ENCODE results near the gene ZCWPW1. TPM values are rescaled to one million over a fixed set of nuclear protein-coding genes. Genes with fewer than 3 reads are reported as not detected.

Gene ZCWPW1
- total and polyA plus RNA-seq, 10 of the 15 experiments (the other 5 are each of a cell fraction or from before 2014, with no cell fraction given) = 1.3 to 4.4 (median 3.7) TPM

DNA sequence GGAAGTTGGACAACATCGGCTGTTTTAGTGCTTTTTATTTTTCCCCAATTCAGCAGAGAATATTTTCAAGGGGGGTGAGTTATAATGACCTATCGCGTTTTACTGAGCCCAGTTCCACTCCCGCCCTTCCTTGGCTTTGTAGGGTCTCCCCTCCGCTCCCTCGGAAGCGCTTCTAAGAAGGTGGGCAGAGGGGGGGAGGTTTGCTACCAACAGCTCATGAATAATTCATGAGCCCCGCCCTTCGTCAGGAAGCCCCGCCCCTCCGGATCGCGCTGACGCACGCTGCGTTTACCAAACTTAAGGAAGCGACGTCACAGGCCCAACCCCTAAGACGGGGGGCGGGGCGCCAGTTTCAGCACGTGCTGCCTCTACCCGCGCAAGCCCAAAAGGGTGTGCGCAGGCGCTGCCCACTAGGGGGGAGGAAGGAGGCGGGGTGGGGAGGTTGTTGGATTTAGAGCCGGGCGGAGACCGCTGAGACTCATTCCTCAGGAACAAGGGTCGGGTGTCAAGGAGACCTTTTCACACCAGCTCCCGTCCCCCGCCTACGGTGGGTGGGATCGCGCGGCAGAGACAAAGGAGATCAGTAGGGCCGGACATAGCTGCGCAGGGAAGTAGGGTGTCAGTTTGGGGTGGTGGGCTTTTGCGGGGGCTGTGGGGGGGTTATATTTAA is 599 bp upstream of the ZCWPW1 start (continued):
- TF ChIP-seq NFYA (IDR thresholded peaks at IDR 0.05; ENCODE audit: borderline replicate concordance, low read depth, low read length) = no peak
- peak; percentile 6; the same call in 1 of the 2 replicates for TF ChIP-seq TCF3 (IDR thresholded peaks at IDR 0.05; ENCODE audit: borderline replicate concordance, insufficient read depth, low read depth, low read length)
- no peak for TF ChIP-seq SUPT20H (IDR thresholded peaks at IDR 0.05; ENCODE audit: borderline replicate concordance, control insufficient read depth, low read depth, low read length)
- TF ChIP-seq TAF1 (IDR thresholded peaks at IDR 0.05; ENCODE audit: borderline replicate concordance, low read depth, low read length) = peak; percentile 25
- no peak for TF ChIP-seq HSF1 (IDR thresholded peaks at IDR 0.05; ENCODE audit: low read depth, low read length)
- no peak for TF ChIP-seq RELB (IDR thresholded peaks at IDR 0.05; ENCODE audit: low read depth)
- no peak for TF ChIP-seq TBL1XR1 (IDR thresholded peaks at IDR 0.05; ENCODE audit: low read depth, low read length)
- no peak for TF ChIP-seq TCF7 (IDR thresholded peaks at IDR 0.05; ENCODE audit: borderline replicate concordance)
- peak; percentile 1; the same call in 1 of the 2 replicates for TF ChIP-seq RFX5 (IDR thresholded peaks at IDR 0.05; ENCODE audit: low read depth, low read length)
- peak; percentile 71 for TF ChIP-seq NBN (IDR thresholded peaks at IDR 0.05)
- peak; percentile 87 for TF ChIP-seq SMAD5 (IDR thresholded peaks at IDR 0.05; ENCODE audit: low read depth)
- TF ChIP-seq TARDBP (IDR thresholded peaks at IDR 0.05; ENCODE audit: borderline replicate concordance) = 0 out of 2 replicates have a peak, but pooled peaks have one; percentile 67
- TF ChIP-seq, protein P1, sequence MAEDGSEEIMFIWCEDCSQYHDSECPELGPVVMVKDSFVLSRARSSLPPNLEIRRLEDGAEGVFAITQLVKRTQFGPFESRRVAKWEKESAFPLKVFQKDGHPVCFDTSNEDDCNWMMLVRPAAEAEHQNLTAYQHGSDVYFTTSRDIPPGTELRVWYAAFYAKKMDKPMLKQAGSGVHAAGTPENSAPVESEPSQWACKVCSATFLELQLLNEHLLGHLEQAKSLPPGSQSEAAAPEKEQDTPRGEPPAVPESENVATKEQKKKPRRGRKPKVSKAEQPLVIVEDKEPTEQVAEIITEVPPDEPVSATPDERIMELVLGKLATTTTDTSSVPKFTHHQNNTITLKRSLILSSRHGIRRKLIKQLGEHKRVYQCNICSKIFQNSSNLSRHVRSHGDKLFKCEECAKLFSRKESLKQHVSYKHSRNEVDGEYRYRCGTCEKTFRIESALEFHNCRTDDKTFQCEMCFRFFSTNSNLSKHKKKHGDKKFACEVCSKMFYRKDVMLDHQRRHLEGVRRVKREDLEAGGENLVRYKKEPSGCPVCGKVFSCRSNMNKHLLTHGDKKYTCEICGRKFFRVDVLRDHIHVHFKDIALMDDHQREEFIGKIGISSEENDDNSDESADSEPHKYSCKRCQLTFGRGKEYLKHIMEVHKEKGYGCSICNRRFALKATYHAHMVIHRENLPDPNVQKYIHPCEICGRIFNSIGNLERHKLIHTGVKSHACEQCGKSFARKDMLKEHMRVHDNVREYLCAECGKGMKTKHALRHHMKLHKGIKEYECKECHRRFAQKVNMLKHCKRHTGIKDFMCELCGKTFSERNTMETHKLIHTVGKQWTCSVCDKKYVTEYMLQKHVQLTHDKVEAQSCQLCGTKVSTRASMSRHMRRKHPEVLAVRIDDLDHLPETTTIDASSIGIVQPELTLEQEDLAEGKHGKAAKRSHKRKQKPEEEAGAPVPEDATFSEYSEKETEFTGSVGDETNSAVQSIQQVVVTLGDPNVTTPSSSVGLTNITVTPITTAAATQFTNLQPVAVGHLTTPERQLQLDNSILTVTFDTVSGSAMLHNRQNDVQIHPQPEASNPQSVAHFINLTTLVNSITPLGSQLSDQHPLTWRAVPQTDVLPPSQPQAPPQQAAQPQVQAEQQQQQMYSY (CRISPR knock-in tag; IDR thresholded peaks at IDR 0.05) = no peak; the same call in 1 of the 2 replicates
- no peak for TF ChIP-seq NR2F1 (conservative IDR thresholded peaks at IDR 0.05)
- no peak for TF ChIP-seq CHD4 (IDR thresholded peaks at IDR 0.05)
- TF ChIP-seq PKNOX1 (IDR thresholded peaks at IDR 0.05) = peak; percentile 46; the same call in 1 of the 2 replicates
- TF ChIP-seq, protein P2, sequence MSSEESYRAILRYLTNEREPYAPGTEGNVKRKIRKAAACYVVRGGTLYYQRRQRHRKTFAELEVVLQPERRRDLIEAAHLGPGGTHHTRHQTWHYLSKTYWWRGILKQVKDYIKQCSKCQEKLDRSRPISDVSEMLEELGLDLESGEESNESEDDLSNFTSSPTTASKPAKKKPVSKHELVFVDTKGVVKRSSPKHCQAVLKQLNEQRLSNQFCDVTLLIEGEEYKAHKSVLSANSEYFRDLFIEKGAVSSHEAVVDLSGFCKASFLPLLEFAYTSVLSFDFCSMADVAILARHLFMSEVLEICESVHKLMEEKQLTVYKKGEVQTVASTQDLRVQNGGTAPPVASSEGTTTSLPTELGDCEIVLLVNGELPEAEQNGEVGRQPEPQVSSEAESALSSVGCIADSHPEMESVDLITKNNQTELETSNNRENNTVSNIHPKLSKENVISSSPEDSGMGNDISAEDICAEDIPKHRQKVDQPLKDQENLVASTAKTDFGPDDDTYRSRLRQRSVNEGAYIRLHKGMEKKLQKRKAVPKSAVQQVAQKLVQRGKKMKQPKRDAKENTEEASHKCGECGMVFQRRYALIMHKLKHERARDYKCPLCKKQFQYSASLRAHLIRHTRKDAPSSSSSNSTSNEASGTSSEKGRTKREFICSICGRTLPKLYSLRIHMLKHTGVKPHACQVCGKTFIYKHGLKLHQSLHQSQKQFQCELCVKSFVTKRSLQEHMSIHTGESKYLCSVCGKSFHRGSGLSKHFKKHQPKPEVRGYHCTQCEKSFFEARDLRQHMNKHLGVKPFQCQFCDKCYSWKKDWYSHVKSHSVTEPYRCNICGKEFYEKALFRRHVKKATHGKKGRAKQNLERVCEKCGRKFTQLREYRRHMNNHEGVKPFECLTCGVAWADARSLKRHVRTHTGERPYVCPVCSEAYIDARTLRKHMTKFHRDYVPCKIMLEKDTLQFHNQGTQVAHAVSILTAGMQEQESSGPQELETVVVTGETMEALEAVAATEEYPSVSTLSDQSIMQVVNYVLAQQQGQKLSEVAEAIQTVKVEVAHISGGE (CRISPR knock-in tag; IDR thresholded peaks at IDR 0.05) = no peak
